Measurements from ENCODE around the gene NDEL1.

The NDEL1 gene

DNA sequence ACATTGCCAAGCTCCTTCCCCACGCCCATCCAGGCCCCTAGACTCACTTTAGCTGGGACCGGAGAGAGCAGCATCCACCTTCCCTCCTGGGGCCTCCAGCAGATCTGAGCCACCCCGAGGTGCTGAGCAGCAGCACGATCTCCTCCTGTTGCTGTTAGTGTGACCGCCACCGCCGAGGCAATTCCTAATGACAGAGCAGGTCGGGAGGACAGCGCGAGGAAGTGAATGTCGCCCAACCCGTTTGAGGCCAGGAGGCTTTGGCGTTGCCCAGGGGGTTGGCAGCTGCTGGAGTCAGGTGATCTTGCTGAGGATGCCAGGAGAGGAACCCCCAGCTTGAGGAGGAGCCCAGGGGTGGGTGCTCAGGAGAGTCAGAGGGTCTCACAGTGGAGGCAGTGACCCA lies 38.0 kb upstream of the NDEL1 start, which contains the start of gene RNF222:
RNF222 (minus strand) TSS at position 192 of the 400 bp plus-strand sequence. CDS start 4,366 bp downstream, outside the sequence.
- H3K27ac ChIP-seq (ENCODE audit: low read length) = no peak within 1 kb of the TSS
- H4K20me1 ChIP-seq (ENCODE audit: insufficient read depth, low read length) = no peaks in the 10 kb centered on the region
- H3K36me3 ChIP-seq (ENCODE audit: insufficient read depth, low read length) = no peaks in the 10 kb centered on the region
- H3K4me2 ChIP-seq (ENCODE audit: insufficient read depth, low read length) = no peak within 1 kb of the TSS
- H3K27me3 ChIP-seq (ENCODE audit: insufficient read depth, low read length, poor library complexity) = no peaks in the 10 kb centered on the region
- no peak within 1 kb of the TSS for H2AFZ ChIP-seq (ENCODE audit: low read depth, low read length)
- no peaks in the 10 kb centered on the region for H3K4me1 ChIP-seq (ENCODE audit: insufficient read depth, low read length)
- DNase-seq (no peak), ATAC-seq (ENCODE audit: insufficient read depth, low read depth) (no peak)
- no peaks in the 10 kb centered on the region for H3K9me3 ChIP-seq (ENCODE audit: insufficient read depth, low read length, severe bottlenecking)
- TF ChIP-seq EZH2 (IDR thresholded peaks at IDR 0.05; ENCODE audit: borderline replicate concordance, low read depth, low read length, severe bottlenecking) = no peak
- TF ChIP-seq, protein P1, sequence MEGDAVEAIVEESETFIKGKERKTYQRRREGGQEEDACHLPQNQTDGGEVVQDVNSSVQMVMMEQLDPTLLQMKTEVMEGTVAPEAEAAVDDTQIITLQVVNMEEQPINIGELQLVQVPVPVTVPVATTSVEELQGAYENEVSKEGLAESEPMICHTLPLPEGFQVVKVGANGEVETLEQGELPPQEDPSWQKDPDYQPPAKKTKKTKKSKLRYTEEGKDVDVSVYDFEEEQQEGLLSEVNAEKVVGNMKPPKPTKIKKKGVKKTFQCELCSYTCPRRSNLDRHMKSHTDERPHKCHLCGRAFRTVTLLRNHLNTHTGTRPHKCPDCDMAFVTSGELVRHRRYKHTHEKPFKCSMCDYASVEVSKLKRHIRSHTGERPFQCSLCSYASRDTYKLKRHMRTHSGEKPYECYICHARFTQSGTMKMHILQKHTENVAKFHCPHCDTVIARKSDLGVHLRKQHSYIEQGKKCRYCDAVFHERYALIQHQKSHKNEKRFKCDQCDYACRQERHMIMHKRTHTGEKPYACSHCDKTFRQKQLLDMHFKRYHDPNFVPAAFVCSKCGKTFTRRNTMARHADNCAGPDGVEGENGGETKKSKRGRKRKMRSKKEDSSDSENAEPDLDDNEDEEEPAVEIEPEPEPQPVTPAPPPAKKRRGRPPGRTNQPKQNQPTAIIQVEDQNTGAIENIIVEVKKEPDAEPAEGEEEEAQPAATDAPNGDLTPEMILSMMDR (IDR thresholded peaks at IDR 0.05; ENCODE audit: borderline replicate concordance, extremely low read depth, low read length, poor library complexity, severe bottlenecking) = no peak
- no peak within 1 kb of the TSS for H3K9ac ChIP-seq (ENCODE audit: low read depth, low read length)
- no peaks in the 10 kb centered on the region for H3K79me2 ChIP-seq (ENCODE audit: insufficient read depth, low read length)
- no peak within 1 kb of the TSS for H3K4me3 ChIP-seq (ENCODE audit: low read depth in 1 of 2, low read length in 2 of 2)

DNA sequence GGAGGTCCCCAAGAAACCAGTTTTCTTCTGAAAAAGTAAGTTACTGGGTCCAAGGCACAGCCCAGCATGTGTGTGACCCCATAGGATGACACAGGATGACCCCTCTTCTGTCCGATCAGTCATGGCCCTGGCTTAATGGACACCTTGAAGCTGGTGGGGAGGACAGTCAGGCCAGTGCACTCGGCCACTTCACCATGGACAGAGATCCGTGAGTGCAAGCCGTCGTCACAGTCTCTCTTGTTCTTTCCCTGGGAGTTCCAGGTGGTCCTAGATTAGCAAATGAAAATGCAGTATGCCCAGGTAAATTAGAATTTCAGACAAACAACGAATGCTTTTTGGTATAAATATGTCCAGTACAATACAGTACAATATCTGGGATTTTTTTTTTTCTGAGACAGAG lies 36.7 kb upstream of the NDEL1 start:
- H3K9ac ChIP-seq (ENCODE audit: low read depth, low read length) = no peak overlapping the region
- TF ChIP-seq, protein P1 (IDR thresholded peaks at IDR 0.05; ENCODE audit: borderline replicate concordance, extremely low read depth, low read length, poor library complexity, severe bottlenecking) = no peak
- TF ChIP-seq EZH2 (IDR thresholded peaks at IDR 0.05; ENCODE audit: borderline replicate concordance, low read depth, low read length, severe bottlenecking) = no peak
- H3K36me3 ChIP-seq (ENCODE audit: insufficient read depth, low read length) = no peaks in the 10 kb centered on the region
- H3K4me3 ChIP-seq (ENCODE audit: low read depth in 1 of 2, low read length in 2 of 2) = no peak overlapping the region
- H3K4me1 ChIP-seq (ENCODE audit: insufficient read depth, low read length) = no peaks in the 10 kb centered on the region
- H3K4me2 ChIP-seq (ENCODE audit: insufficient read depth, low read length) = no peak overlapping the region
- H2AFZ ChIP-seq (ENCODE audit: low read depth, low read length) = no peak overlapping the region
- no peaks in the 10 kb centered on the region for H4K20me1 ChIP-seq (ENCODE audit: insufficient read depth, low read length)
- H3K27ac ChIP-seq (ENCODE audit: low read length) = no peak overlapping the region
- DNase-seq = no peak
- no peaks in the 10 kb centered on the region for H3K9me3 ChIP-seq (ENCODE audit: insufficient read depth, low read length, severe bottlenecking)
- no peaks in the 10 kb centered on the region for H3K79me2 ChIP-seq (ENCODE audit: insufficient read depth, low read length)
- no peak for ATAC-seq (ENCODE audit: insufficient read depth, low read depth)
- H3K27me3 ChIP-seq (ENCODE audit: insufficient read depth, low read length, poor library complexity) = no peaks in the 10 kb centered on the region

DNA sequence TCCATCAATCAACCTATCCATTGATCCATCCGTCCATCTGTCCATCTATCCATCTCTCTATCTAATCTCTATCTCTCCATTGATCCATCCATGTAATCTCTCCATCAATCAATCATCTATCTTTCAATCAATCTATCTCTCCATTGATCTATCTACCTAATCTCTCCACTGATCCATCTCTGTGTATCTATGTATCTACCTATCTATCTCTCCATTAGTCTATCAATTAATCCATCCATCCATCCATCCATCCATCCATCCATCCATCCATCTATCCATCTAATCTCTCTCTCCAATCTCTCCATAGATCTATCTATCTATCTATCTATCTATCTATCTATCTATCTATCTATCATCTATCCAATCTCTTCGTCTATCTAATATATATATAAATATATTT lies 34.6 kb upstream of the NDEL1 start:
- Histone ChIP-seq H2AFZ (ENCODE audit: low read depth, low read length) (no peak overlapping the region), H3K36me3 (ENCODE audit: insufficient read depth, low read length) (no peaks in the 10 kb centered on the region), H3K4me1 (ENCODE audit: insufficient read depth, low read length) (no peaks in the 10 kb centered on the region), H3K27me3 (ENCODE audit: insufficient read depth, low read length, poor library complexity) (no peaks in the 10 kb centered on the region), H3K9ac (ENCODE audit: low read depth, low read length) (no peak overlapping the region), H3K4me3 (ENCODE audit: low read depth in 1 of 2, low read length in 2 of 2) (no peak overlapping the region), H4K20me1 (ENCODE audit: insufficient read depth, low read length) (no peaks in the 10 kb centered on the region), H3K27ac (ENCODE audit: low read length) (no peak overlapping the region), H3K9me3 (ENCODE audit: insufficient read depth, low read length, severe bottlenecking) (no peaks in the 10 kb centered on the region), H3K4me2 (ENCODE audit: insufficient read depth, low read length) (no peak overlapping the region), H3K79me2 (ENCODE audit: insufficient read depth, low read length) (no peaks in the 10 kb centered on the region)
- TF ChIP-seq EZH2 (IDR thresholded peaks at IDR 0.05; ENCODE audit: borderline replicate concordance, low read depth, low read length, severe bottlenecking) = no peak
- TF ChIP-seq, protein P1 (IDR thresholded peaks at IDR 0.05; ENCODE audit: borderline replicate concordance, extremely low read depth, low read length, poor library complexity, severe bottlenecking) = no peak
- DNase-seq (no peak), ATAC-seq (ENCODE audit: insufficient read depth, low read depth) (no peak)

All from DND-41 (cell line).